ENCODE measurements around the gene SORL1. TPM values are rescaled to one million over a fixed set of nuclear protein-coding genes. Genes with fewer than 3 reads are reported as not detected.

SORL1 gene
- polyA plus RNA-seq, 3 donors: 52.5 to 61.9 (median 59.4) TPM

DNA sequence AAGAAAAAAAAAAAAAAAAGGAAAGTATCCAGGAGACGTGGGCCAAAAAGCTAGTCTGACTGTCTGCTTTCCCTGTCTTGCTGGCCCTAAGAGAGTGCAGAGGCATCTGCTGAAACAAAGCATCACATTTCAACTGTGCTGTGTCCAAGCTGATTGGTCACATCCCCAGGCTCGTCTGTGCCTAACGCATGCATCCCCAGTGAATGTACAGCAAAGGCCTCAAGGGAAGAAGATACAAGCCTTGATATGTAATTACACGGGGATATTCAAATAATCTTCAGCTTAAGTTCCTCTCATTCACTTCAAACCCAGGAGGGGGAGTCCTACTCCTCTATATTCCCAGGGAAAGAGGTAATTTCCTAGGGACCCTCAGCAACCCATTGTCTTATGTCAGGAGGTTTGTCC is 5.4 kb upstream of the SORL1 start:
- no peak overlapping the region for H3K9ac ChIP-seq (ENCODE audit: insufficient read depth, low read length, poor library complexity, severe bottlenecking)
- H3K27ac ChIP-seq (ENCODE audit: low read depth in 1 of 2, low read length in 2 of 2): peak overlapping the region in 1 of 2 donors; percentile 99
- H3K4me2 ChIP-seq (replicated peaks; ENCODE audit: extremely low read depth, low read length, poor library complexity, severe bottlenecking): no peak overlapping the region
- no peaks in the 10 kb centered on the region for H3K36me3 ChIP-seq (replicated peaks in 1 of 2; ENCODE audit: control insufficient read depth in 1 of 2, insufficient read depth in 2 of 2, low read length in 2 of 2)
- TF ChIP-seq, protein P1, sequence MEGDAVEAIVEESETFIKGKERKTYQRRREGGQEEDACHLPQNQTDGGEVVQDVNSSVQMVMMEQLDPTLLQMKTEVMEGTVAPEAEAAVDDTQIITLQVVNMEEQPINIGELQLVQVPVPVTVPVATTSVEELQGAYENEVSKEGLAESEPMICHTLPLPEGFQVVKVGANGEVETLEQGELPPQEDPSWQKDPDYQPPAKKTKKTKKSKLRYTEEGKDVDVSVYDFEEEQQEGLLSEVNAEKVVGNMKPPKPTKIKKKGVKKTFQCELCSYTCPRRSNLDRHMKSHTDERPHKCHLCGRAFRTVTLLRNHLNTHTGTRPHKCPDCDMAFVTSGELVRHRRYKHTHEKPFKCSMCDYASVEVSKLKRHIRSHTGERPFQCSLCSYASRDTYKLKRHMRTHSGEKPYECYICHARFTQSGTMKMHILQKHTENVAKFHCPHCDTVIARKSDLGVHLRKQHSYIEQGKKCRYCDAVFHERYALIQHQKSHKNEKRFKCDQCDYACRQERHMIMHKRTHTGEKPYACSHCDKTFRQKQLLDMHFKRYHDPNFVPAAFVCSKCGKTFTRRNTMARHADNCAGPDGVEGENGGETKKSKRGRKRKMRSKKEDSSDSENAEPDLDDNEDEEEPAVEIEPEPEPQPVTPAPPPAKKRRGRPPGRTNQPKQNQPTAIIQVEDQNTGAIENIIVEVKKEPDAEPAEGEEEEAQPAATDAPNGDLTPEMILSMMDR (IDR thresholded peaks at IDR 0.05): no peak
- intact Hi-C loops (cut with micrococcal nuclease): no loop called here
- H3K27me3 ChIP-seq (ENCODE audit: control insufficient read depth in 2 of 2, insufficient read depth in 2 of 2, low read length in 2 of 2): no peaks in the 10 kb centered on the region
- Mint-ChIP-seq H3K4me3 (no peak overlapping the region), H3K27ac (peak overlapping the region; percentile 58 to 99 (median 97)), H3K4me1 (peaks cover 69% of the 10 kb centered on the region), H3K9me3 (no peaks in the 10 kb centered on the region), H3K27me3 (ENCODE audit: low read depth in 3 of 3) (no peaks in the 10 kb centered on the region), H3K36me3 (no peaks in the 10 kb centered on the region)
- peaks cover 65 to 68% of the 10 kb centered on the region in 2 donors for H3K4me1 ChIP-seq (ENCODE audit: control insufficient read depth in 1 of 2, insufficient read depth in 2 of 2, low read length in 2 of 2)
- WGBS (ENCODE audit: insufficient coverage): 80% methylated on average over 1 of the region's 4 CpGs
- H4K20me1 ChIP-seq (ENCODE audit: insufficient read depth, low read length): no peaks in the 10 kb centered on the region
- peaks cover 12% of the 10 kb centered on the region for H3K79me2 ChIP-seq (ENCODE audit: insufficient read depth, low read length)
- no peaks in the 10 kb centered on the region for H3K9me3 ChIP-seq (replicated peaks in 1 of 2; ENCODE audit: control insufficient read depth in 1 of 2, insufficient read depth in 1 of 2, low read length in 2 of 2)
- DNase-seq: no peak
- peak overlapping the region; percentile 8 for H2AFZ ChIP-seq (ENCODE audit: insufficient read depth, low read depth, low read length, poor library complexity, severe bottlenecking)
- H3K4me3 ChIP-seq (replicated peaks in 1 of 3; ENCODE audit: low read depth in 2 of 3, low read length in 3 of 3): no peak overlapping the region

DNA sequence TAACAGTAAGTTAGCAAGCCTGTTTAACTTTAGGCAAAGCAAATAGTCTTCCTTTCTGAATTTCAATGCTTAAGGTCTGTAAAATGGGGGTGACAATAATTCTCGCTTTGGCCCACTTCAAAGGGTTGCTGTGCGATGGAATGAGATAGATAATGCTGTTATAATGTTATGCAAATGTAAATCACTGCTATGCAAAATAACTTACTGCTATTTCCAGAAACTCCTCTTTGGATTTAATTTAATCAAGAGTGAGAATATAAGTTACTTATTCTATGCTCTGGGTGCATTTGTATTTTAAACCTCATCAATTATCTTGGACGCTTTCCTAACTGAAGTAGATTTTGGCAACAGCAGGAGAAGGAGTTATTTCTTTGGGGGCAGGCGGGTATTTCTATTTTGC is 4.1 kb upstream of the SORL1 start:
- H2AFZ ChIP-seq (ENCODE audit: insufficient read depth, low read depth, low read length, poor library complexity, severe bottlenecking): no peak overlapping the region
- no peak overlapping the region for H3K4me3 Mint-ChIP-seq
- no peaks in the 10 kb centered on the region for H3K27me3 Mint-ChIP-seq (ENCODE audit: low read depth in 3 of 3)
- H3K4me1 ChIP-seq (ENCODE audit: control insufficient read depth in 1 of 2, insufficient read depth in 2 of 2, low read length in 2 of 2): peaks cover 67 to 77% of the 10 kb centered on the region in 2 donors
- peak overlapping the region; percentile 94 to 99 (median 98) for H3K27ac Mint-ChIP-seq
- peak overlapping the region; percentile 58 for H3K9ac ChIP-seq (ENCODE audit: insufficient read depth, low read length, poor library complexity, severe bottlenecking)
- H3K36me3 ChIP-seq (replicated peaks in 1 of 2; ENCODE audit: control insufficient read depth in 1 of 2, insufficient read depth in 2 of 2, low read length in 2 of 2): no peaks in the 10 kb centered on the region
- 100% methylated on average over 1 of the region's 4 CpGs for WGBS (ENCODE audit: insufficient coverage)
- H4K20me1 ChIP-seq (ENCODE audit: insufficient read depth, low read length): peaks cover 5% of the 10 kb centered on the region
- peaks cover 75% of the 10 kb centered on the region for H3K4me1 Mint-ChIP-seq
- no peak for DNase-seq
- H3K4me2 ChIP-seq (replicated peaks; ENCODE audit: extremely low read depth, low read length, poor library complexity, severe bottlenecking): no peak overlapping the region
- H3K79me2 ChIP-seq (ENCODE audit: insufficient read depth, low read length): peaks cover 24% of the 10 kb centered on the region
- no peak overlapping the region for H3K4me3 ChIP-seq (replicated peaks in 1 of 3; ENCODE audit: low read depth in 2 of 3, low read length in 3 of 3)
- H3K36me3 Mint-ChIP-seq: no peaks in the 10 kb centered on the region
- H3K27ac ChIP-seq (ENCODE audit: low read depth in 1 of 2, low read length in 2 of 2): peak overlapping the region; percentile 63 to 99
- peaks cover 0 to 1% (median 0%) of the 10 kb centered on the region in 7 donors for H3K9me3 Mint-ChIP-seq
- no peaks in the 10 kb centered on the region for H3K27me3 ChIP-seq (ENCODE audit: control insufficient read depth in 2 of 2, insufficient read depth in 2 of 2, low read length in 2 of 2)
- intact Hi-C loops (cut with micrococcal nuclease): loop anchor here in 1 of 2 donors (2.0 kb wide), 2 partner anchors 17 to 29 kb away; no protein-coding TSS in a partner anchor
- TF ChIP-seq, protein P1 (IDR thresholded peaks at IDR 0.05): no peak
- H3K9me3 ChIP-seq (replicated peaks in 1 of 2; ENCODE audit: control insufficient read depth in 1 of 2, insufficient read depth in 1 of 2, low read length in 2 of 2): no peaks in the 10 kb centered on the region

Data from CD14-positive monocyte (primary cell).